CMK (cell line): ENCODE data around the gene CNDP2.
"Not testable (repeated sequence)": the region's sequence is repeated elsewhere in the genome, so short reads cannot be mapped to it uniquely, and the experiment has no call there.

Experiments
- DNase-seq: peaks from one replicate; pipeline ENCODE4 v3.0.0-alpha.2; 2010; ENCODE audit warnings: low read depth

CNDP2 gene

DNA sequence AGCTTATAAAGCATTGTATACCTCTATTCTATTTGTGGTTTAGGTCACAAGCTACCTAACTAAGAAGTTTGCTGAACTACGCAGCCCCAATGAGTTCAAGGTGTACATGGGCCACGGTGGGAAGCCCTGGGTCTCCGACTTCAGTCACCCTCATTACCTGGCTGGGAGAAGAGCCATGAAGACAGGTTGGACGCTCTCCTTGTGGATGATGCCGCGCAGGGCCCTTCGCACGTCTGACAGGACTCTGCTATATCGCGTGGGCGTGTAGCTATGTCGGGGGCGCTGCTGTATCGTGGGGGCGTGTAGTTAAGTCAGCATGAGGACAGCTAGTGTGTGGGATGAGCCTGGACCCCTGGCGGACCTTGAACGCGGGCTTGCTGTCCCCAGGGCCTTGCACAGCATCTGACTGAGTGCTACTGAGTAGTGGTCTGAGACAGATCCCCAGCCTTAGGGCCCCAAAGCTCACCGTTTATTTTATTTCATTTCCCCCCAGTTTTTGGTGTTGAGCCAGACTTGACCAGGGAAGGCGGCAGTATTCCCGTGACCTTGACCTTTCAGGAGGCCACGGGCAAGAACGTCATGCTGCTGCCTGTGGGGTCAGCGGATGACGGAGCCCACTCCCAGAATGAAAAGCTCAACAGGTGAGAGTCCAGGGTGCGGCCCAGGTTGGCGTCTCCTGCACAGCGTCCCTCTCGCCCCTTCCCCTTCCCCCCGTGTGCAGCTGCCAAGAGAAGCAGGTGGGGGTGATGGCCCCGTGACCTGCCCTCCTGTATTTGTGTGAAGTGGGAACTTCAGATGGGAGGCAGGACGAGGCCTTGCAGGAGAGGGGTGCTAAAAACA, 22.5 kb downstream of the CNDP2 start:
- no peak for DNase-seq

DNA sequence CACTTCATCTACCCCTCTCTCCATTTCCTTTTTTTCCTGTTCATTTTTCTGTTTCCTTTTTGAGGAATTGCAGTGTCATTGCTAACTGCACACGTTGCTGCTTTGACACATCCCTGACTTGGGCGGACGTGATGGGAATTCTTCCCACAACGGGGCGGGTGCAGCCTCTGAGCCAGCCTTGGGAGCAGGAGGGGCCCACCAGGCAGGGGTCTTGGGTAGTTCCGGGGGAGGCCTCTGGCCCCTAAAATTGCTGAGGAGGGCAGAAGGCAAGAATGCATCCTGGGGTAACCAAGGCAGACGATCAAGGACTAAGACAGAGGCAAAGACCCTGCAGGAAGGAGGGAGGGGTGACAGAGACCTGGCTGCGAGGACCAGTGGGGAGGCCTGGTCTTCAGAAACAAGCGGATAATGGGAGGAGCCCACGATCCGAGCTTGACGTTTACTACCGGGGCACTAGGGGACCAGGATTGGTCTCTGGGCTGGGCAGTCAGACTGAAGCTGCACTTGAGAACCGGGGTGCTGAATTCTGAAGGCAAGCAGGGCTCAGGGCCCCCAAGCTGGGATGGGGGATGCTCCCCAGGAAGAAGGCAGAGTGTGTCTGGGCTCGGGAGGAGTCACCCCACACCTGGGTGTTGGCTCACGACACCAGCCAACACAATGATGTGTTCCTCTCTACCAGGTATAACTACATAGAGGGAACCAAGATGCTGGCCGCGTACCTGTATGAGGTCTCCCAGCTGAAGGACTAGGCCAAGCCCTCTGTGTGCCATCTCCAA, 23.3 kb downstream of the CNDP2 start:
- DNase-seq: no peak

DNA sequence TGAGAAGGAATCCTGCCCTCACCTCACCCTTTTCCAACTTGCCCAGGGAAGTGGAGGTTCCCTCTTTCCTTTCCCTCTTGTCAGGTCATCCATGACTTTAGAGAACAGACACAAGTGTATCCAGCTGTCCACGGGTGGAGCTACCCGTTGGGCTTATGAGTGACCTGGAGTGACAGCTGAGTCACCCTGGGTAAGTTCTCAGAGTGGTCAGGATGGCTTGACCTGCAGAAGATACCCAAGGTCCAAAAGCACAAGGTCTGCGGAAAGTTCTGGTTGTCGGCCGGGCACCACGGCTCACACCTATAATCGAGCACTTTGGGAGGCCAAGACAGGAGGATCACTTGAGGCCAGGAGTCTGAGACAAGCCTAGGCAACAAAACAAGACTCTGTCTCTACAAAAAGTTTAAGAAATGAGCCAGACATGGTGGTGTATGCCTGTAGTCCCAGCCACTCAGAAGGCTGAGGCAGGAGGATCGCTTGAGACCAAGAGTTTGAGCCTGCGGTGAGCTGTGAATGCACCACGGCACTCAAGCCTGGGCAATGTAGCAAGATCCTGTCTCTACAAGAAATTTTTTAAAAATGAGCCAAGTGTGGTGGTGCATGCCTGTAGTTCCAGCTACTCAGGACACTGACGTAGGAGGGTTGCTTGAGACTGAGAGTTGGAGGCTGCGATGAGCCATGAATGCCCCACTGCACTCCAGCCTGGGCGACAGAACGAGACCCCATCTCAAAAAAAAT, 24.1 kb downstream of the CNDP2 start:
- DNase-seq: no peak

DNA sequence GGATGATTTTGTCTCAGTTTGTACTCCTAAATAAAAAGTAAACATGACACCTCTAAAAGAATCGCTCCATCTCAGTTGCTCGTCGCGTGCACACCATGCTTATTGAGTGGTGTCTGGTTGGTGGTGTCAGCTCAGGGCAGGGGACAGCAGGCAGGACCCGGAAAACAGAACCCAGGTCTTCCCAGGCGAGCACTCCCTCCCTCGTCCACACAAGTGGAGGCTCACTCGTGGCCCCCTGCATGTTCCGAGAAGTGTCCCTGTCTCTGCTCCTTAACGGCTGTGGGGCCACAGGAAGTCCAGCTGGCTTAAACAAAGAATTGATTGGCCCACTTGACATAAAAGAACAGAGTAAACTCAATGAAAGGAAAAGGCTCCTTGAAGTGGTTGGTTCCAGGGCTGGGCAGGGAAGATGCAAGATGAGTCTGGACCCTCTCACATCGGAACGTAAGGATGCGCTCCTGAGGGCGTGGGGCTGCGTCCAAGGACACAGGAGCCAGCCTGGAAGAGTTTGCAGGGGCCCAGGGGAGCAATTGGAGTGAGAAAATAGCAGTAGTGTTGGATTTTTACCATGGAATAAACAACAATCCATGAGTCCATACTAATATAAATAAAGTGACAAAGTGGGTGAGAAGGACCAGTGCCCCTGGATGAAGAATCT, 25.0 kb downstream of the CNDP2 start:
- DNase-seq: no peak

DNA sequence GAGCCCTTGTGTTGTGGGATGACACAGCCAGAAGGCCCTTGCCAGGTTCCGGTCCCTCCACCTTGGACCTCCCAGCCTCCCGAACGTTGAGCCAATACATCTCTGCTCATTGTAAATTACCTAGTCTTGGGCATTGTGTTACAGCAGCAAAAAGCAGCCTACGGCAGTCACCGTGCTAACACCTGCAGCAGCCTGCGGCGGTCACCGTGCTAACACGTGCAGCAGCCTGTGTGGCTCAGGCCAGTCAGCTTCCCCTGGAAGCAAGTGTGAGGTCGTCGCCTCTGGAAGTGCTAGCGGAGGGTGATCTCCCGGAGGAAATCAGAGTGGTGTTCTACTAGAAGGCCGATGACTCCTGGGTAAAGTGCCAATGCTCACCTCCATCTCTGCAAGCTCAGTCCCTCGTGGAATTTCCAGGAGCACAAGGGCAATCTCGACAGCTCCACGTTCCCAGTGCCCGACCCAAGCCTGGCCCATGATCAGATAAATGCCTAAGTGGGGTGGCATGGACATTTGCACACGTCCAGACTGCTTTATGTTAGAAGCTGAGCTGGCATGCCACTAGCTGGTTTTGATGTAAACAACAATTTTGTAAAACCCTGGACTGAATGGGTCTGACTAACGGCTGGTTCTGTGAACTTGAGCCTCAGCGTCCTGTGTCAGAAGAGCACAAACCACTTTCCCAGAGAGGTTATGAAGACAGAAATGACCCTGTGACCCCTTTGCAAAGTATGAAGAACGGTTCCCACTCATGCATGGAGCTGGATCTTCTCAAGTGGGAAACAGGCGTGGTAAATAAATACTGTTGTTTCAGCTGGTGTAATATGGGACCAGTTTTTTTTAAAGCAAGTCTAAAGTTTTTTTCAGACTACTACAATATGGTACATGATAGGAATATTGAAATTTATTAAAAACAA, 26.7 kb downstream of the CNDP2 start:
- DNase-seq: no peak

DNA sequence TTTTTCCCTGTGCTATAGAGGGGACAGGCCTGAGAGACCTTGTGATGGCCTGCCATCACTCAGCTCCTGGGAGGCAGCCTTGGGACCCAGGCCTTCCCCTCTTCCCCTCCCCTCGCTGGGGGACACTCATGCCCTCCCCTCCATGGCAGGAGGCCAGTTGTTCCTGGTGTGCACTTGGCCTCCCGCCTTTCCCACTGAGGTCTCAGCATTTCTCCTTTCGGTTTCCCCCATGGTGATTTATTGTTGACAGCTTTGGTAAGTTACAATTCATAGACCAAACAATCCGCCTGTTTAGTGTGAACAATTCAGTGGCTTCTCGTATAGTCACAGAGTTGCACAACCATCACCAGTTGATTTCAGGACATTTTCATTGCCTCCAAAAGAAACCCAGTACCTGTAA, 27.9 kb downstream of the CNDP2 start:
- no peak for DNase-seq

DNA sequence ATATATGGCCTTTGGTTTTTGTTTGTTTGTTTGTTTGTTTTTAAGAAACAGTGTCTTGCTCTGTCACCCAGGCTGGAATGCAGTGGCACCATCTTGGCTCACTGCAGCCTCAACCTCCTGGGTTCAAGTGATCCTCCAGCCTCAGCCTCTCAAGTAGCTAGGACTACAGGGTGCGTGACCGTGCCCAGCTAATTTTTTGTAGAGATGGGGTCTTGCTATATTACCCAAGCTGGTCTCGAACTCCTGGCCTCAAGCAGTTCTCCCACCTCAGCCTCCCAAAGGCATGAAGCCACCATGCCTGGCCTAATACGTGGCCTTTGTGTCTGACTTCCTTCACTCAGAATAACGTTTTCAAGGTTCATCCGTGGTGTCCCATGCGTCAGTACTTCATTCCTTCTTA, 28.8 kb downstream of the CNDP2 start:
- DNase-seq: not testable (repeated sequence)

DNA sequence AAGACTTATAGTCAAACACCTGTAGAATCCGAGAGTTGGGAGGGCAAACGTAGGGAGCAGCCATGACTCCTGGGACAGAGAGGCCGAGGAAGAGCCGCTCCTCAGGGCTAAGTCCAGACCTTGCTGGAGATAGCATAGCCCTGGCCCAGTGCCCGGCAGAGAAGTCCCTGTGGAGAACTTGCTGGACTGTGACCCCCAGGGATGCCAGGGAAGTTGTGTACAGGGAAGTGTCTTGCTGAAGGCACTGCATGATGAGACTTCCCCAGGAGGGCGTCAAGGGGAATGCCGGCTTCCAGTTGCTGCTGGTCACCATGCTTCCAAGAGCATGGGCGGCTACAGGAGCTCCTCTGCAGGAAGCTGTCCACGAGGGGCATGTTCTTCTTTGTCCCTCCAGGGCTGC, 29.6 kb downstream of the CNDP2 start:
- no peak for DNase-seq

DNA sequence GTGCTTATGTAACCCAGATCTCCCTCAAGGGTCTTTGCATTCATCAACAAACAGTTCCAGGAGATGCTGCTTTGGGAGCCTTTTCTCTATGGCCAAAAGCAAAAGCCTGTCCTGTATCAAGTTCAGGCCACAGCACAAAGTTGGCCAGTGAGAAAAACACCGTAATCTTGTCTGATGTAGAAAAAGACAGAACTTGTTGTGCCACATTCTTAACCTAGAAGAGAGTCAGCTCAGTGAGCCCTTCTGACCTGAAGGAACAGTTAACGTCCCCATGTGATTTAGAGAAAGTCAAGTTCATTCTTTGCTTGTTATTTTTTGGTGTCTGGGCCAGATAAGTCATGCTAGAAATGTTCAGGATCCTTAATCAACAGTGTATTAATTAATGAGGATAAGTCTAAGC, 30.3 kb downstream of the CNDP2 start:
- DNase-seq: no peak

DNA sequence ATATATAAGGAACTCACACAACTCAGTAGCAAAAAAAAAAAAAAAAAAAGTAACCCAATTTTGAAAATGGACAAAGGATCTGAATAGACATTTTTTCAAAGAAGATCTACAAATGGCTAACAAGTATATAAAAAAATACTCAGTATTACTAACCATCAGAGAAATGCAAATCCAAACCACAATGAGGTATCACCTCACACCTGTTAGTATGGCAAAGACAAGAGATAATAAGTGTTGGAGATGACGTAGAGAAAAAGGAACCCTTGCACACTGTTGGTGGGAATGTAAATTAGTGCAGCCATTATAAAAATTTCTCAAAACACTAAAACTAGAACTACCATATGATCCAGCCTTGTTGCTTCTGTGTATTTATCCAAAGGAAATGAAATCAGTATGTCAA, 32.3 kb downstream of the CNDP2 start:
- DNase-seq: no peak

DNA sequence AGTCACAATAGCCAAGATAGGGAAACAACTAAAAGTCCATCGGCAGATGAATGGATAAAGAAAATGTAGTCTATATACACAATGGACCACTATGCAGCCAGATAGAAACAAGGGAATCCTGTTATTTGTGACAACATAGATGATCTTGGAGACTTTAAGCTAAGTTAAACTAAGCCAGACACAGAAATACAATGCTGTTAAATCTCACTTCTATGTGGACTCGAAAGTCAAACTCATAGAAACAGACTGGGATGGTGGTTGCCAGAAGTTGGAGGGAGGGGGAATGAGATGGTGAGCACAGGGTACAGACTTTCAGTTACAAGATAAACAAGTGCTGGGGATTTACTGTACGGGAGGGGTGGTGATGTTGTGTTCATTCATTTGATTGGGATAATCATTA, 32.8 kb downstream of the CNDP2 start:
- no peak for DNase-seq

DNA sequence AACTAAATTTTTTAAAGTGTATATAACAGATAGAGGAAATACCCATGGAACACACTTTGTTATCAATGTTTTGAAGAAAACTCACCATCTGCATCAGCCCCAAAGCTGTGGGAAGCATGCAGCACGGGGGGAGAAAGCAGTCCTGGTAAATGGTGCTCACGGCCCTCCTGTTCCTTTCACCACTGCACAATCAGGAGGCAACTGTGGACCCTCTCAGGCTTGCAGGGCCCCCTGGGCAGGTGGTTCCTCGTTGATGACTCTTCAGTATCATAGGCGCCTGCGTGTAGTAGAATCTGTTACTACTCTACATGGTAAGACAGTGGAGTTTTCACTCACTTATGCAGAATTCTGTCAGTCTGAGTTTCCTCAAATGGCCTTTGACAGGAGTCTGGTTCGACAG, 33.2 kb downstream of the CNDP2 start:
- DNase-seq: no peak

DNA sequence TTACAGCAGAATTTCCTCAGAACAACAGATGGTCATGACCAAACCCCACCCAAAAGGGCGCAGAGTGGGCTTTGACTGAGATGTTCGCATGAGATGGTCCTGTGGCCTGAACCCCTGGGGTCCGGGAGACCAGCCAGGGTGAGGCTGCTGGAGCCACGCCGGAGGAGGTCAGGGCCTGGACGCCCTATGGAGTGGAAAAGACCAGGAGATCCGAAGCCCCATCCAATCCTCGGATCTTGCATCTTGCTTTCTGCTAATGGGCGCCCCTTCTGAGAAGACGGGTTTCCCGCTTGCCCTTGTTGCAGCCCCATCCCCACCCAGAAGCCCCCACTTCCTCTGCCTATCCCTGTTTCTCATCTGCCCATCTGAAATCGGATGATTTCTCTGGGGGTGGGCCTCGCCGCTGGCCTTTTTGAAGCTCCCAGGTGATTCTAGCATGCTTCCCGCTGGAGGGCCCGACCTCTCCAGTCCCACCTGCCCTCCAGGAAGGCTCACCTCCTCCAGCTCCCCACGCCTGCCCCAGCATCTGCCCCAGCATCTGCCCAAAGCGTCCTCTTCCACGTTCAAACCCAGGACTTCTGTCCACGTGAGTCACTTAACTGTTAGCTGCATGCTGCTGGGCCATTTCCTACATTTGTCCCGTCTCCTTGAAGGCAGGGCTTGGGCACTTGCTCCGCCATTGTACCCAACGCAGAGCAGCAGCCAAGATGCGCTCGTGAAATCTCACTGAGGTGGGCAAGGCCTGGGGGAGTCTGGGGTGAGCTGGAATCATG, 33.8 kb downstream of the CNDP2 start:
- DNase-seq: no peak

DNA sequence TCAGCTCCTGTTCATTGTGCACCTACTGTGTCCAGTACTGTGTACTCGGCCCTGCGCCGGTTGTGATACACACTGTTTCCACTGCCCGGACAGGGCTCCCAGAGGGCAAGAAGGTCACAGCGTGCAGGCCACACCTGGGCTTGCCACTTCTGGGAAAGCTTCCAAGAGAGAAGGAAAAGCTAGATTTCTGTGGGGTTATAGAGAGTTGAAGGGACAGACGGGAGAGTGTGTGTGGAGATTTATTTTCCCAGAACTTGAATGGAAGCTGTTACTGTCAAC, 34.4 kb downstream of the CNDP2 start:
- DNase-seq: no peak

DNA sequence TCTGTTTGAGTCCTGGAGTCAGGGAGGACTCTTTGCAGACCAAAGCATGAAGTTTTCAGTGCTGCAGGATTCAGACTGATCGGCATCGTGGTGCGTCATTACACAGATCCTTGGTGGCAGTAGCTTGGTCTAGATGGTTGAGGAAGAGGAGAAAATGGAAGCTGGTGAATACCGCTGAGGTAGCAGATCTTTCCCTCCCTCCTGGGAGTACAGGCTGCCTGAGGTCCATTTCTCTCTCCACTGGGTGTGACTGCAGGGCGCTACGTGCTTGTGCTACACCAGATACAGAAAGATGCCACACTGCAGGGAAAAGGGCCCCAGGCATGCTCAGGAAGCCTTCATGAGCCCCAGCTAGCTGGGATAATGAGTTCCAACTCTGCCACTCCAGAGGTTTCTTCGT, 34.9 kb downstream of the CNDP2 start:
- DNase-seq: no peak

DNA sequence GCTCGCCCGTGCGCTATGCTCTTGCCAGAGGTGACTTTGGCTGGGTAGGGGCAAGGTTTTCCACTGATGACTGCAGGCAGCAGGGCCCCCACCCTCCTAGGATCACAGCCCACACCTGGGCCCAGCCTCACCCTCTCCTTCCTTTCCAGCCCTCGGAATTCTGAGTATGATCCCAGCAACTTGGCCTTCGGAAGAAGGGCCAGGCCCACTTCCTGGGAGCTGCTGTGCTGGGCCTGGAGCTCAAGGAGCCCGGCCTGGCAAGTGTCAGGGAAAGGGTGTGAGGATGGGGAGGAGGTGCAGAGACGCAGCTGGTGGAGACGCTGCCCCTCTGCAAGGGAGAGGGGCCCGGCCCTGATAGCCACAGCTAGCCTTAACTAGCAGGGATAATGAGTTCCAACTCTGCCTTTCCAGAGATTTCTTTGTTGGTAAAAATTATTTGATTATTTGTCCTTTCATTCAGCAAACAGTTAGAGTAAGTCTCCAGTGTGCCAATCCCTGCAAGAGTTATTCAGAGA, 36.4 kb downstream of the CNDP2 start:
- no peak for DNase-seq

DNA sequence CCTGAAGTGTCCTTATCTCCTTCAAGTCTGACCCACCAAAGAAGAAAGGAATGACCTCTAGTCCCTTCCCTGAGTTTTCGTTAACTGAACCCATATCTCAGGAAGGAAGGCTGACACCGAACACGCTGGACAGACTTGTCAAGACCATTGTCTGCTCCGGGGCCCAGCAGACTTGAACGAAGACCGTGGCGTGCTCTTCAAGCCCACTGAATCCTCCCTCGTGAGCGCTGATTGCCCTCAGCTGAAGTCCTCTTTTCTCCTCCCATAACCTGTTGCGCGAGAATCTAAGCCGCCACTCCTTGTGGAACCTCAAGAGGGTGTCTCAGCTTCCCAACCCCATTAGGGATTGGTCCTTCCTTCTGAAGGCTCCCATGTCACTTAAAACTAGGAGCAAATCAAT, 37.5 kb downstream of the CNDP2 start:
- DNase-seq: no peak

DNA sequence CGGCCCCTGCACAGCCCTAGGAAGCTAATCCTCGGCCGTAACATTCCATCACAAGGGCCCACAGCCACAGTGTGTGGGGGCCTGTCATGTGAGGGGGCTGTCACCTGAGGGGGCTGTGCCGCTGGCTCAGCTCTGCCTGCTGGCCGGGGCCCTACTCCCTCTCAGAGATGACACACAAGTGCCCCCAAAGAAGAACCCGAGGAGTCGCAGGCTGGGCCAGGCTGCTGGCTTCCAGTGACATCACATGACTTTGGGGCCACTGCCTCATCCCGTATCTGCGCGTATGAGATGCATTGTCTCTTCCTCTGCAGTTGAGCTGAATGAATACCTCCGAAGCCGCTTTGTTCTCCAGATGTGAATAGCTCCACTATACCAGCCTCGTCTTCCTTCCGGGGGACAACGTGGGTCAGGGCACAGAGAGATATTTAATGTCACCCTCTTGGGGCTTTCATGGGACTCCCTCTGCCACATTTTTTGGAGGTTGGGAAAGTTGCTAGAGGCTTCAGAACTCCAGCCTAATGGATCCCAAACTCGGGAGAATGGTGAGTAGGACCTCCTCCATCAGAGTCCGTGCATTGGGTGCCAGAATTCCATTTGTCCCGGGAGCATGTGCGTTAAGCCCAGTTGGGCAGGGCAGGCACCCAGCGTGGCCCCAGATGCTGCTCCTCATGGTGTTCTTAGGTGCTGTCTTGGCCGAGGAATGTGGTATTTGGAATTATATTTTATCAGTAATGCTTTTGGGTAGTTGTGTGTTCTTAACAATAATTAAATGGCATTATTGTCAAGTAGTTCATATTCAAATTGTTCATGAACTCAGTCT, 38.2 kb downstream of the CNDP2 start, which contains the start of gene CNDP1:
TSS of gene CNDP1 (plus strand) at position 351 of the 820 bp plus-strand sequence. CDS start at position 519, 168 bp downstream.
- DNase-seq: no peak

DNA sequence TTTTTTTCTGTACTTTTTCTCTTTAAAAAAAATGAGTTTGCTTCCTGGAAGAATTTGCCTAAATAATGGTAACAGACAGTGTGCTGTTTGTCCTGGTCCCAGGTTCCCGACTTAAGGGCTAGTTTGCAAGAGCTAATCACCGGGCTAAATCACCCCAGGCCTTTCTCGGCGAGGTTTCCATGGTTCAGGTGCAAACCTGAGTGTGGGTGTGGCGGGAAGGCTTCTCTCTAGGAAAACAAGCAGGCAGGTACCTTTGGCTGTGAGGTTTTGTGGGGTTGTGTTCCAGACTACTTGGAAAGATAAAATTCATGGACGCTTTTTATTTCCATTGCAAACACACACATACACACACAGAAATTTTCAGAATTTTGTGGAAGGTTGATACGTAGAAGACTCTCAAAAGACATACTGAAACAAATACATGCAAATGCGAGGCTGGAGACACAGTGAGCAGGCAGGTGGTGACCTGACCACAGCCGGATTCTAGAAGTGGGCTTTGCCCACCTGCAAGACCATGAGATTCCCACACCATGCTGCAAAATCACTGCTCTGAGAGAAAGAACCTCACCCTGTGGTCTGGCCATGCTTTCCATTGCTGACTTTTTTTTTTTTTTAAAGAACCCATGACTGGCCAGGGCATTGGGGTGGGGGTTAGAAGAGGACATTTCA, 39.0 kb downstream of the CNDP2 start:
- no peak for DNase-seq
